Raji (cell line): ENCODE measurements around the gene PTGR2.

ENCODE experiments used
- POLR2A ChIP-seq: IDR thresholded peaks from 2 replicates; pipeline ENCODE4 v1.6.1; 2011; ENCODE audit warnings: low read depth, low read length, control low read depth; ENCODE audit not compliant: insufficient read depth

The PTGR2 gene

GRCh38 chr14:73851567-73852382, at the start of gene PTGR2:
TSS of gene PTGR2 (plus strand) at chr14:73851831. CDS start at chr14:73858863, 7,032 bp downstream.
- TF ChIP-seq POLR2A, result peak; percentile 77

- TF ChIP-seq POLR2A, result no peak
These were observed 49.0 kb upstream of the PTGR2 start for GRCh38 chr14:73802431-73803188.

DNA sequence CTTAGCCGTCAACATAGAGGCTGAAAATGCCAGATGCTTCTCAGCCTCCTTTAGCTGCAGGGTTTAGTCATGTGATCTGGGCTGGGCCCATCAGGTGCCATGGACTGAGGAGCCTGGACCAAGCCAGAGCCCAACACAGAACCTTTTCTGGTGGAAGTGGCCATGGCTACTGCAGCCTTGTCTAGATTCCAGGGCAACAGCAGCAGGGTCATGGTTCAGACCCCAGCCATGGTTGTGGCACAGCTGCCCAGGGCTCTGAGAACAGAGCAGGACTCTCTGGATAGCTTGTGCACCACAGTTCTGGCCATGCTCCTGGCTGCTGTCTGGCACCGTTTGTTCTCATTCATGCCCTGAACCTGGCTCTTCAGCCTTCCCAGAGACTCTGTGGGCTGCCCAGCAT, 47.0 kb upstream of the PTGR2 start:
- no peak for TF ChIP-seq POLR2A

DNA sequence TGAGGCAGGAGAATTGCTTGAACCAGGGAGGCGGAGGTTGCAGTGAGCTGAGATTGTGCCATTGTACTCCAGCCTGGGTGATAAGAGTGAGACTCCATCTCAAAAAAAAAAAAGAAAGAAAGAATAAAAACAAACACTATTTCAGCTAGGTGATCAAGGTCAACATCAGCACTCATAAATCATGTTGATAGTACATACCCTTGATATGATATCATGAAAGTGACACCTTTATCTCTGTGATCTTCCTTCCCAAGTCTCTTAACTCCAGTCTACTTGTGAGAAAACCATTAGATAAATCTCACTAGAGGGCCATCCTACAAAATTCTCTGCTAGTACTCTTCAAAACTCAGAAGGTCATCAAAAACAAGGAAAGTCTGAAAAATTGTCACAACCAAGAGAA, 44.2 kb upstream of the PTGR2 start:
- no peak for TF ChIP-seq POLR2A

DNA sequence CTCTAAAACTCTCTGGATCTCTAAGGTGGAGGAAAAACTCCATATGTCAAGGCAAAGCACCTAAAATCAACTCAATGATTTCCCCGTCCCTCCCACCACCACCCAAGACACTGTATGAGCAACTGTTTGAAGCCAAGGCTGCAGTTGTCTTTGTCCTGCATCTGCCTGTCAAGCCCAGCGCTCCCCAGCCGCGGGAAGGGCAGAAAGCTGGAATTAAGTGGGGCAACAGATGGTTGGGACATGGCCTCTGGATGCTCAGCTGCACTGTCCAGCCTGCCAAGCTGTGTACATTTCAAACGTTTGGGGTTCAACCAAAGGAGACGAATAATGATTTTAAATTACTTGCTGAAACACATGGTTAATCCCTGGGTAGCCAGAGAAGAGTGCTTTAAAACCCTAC, 42.2 kb upstream of the PTGR2 start:
- TF ChIP-seq POLR2A, result no peak

- TF ChIP-seq POLR2A, result no peak
These were observed 41.0 kb upstream of the PTGR2 start for GRCh38 chr14:73810478-73811163.

DNA sequence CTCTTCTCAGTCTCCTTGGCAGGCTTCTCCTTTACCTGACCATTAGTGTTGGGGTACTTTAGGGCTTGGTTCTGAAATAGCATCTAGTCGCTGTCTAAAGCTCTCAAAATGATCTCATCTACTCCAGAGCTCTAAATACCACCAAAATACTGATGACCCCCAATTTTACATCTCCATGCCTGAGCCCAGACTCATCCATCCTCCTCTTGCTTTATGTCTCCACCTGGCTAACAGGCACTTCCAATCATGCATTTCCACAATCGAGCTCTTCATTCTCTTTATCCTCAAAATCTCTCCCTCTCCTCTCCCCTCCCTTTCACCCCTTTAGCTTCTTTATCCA, 40.5 kb upstream of the PTGR2 start:
- no peak for TF ChIP-seq POLR2A

DNA sequence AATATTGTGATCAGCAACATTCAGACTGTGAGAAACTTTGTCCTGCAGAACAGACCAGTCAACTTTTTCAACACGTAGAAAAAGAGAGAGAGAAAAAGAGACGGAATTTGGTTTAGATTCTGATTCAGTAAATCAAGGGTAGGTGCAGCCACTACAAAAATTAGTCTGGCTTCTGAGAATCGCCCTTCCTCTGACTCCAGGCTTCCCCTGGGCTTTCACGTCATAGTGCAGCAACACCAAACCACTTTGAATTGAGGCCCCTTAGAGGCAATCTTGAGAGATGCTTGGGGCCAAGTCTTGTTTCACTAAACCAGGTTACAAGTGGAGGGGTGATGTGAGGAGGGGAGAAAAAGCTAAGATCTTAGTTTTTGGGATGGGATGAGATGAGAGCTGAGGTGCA, 37.5 kb upstream of the PTGR2 start:
- TF ChIP-seq POLR2A, result no peak

DNA sequence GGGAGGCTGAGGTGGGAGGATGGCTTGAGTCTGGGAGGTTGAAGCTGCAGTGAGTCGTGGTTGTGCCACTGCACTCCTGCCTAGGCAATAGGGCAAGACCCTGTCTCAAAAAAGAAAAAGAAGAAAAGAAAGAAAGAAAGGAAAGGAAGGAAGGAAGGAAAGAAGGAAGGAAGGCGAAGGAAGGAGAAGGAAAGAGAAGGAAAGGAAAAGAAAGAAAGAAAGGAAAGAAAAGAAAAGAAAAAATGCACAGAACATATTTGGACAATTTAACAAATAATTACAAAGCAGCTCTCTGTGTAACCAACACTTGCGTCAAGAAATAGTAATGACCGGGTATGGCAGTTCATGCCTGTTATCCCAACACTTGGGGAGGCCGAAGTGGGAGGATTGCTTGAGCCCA, 35.8 kb upstream of the PTGR2 start:
- no peak for TF ChIP-seq POLR2A

DNA sequence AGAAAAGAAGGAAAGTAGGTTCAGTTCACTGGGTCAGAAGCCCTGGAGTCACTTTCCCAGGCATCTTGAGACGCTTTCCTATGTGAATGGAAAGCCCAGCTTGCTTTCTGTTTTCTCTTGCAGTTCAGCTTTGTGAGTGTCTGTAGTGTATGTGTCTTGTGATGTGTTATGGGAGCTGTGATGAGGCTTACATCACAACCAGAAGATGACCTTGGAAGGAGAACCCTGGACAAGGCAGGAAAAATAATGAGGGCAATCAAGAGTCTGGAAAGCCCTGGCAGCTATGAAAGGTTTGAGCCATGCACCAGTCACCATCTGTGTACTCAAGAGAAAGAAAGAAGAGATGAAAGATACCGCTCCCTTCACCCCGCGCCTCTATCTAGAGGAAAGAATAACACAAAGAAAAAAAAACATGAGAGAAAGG, 35.2 kb upstream of the PTGR2 start:
- TF ChIP-seq POLR2A, result no peak

DNA sequence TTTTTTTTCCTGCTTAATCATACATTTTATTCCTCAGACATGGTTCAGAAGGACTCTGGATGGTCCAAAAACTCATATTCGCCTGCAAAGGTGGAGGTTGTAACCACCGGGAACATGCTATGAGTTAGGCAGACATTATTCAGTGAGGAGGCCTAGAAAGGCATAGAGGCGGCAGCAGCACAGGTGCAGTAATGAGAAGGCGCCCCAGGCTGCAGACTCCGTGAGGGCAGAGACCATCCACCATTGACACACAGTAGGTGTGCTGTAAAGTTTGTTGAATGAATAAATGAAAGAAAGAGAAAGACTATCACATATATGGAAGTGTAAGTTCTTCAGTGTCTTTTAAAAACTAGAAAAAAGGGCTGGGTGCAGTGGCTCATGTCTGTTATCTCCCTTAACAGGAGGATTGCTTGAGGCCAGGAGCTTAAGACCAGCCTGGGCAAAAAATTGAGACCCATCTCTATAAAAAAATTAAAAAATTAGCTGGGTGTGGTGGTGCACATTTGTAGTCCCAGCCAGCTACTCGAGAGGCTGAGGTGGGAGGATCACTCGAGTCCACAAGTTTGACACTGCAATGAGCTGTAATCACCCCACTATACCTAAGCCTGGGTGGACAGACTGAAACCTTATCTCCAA, 34.5 kb upstream of the PTGR2 start:
- TF ChIP-seq POLR2A, result no peak

DNA sequence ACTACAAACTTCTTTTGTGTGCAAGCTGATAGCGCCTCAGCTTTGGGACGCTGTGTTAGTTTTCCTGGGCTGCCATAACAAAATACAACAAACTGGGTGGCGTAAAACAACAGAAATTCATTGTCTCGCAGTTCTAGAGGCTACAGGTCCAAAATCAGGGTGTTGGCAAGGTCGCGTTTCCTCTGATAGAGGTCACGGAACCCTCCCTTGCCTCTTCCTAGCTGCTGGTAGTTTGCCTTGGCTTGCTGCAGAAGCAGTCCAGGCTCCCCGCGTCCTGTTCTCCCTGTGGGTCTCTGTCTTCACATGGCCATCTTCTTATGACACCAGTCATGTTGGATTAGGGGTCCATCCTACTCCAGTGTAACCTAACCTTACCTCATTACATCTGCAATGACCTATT, 32.8 kb upstream of the PTGR2 start:
- TF ChIP-seq POLR2A, result no peak

DNA sequence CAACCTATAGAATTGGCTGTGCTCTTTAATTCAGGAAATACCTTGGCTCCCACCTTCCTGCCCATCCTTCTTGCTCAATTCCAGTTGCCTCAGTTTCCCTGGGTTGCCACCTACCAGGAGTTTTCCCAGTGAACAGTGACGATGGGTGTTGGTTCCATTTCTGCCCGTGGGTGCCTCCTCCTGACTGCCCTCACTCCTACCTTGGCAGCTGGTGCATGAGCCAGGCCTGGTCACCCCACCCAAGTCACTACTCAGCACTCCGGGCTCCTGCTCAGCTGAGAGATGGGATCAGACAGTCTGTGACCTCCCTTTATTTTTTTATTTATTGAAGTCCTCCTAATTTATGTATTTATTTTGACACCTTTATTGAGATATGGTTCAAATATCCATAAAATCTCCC, 31.0 kb upstream of the PTGR2 start:
- no peak for TF ChIP-seq POLR2A

- TF ChIP-seq POLR2A, result no peak
These were observed 28.2 kb upstream of the PTGR2 start for GRCh38 chr14:73823339-73823885.

GRCh38 chr14:73824127-73824526, 27.5 kb upstream of the PTGR2 start:
- TF ChIP-seq POLR2A, result no peak
